ENCODE measurements around the gene PI4K2A.
"Not testable (repeated sequence)": the region's sequence is repeated elsewhere in the genome, so short reads cannot be mapped to it uniquely, and the experiment has no call there.

PI4K2A gene

GRCh38 chr10:97659589-97659988 is 19.1 kb downstream of the PI4K2A start:
- no peak for DNase-seq
- in situ Hi-C loops (cut with HindIII; ENCODE audit: low pct_ligation_motif_present, low pct_unique_long_range_greater_than_20kb, low sequenced_read_pairs): no loop called here

- DNase-seq: no peak
- in situ Hi-C loops (cut with HindIII; ENCODE audit: low pct_ligation_motif_present, low pct_unique_long_range_greater_than_20kb, low sequenced_read_pairs): no loop called here
These were observed 23.9 kb downstream of the PI4K2A start for GRCh38 chr10:97664282-97664850.

GRCh38 chr10:97666992-97667391 is 26.5 kb downstream of the PI4K2A start:
- in situ Hi-C loops (cut with HindIII; ENCODE audit: low pct_ligation_motif_present, low pct_unique_long_range_greater_than_20kb, low sequenced_read_pairs): no loop called here

GRCh38 chr10:97667463-97667862 is 27.0 kb downstream of the PI4K2A start:
- DNase-seq: no peak
- in situ Hi-C loops (cut with HindIII; ENCODE audit: low pct_ligation_motif_present, low pct_unique_long_range_greater_than_20kb, low sequenced_read_pairs): no loop called here

More at GRCh38 chr10:97666992-97667391, 26.5 kb downstream of the PI4K2A start:
- DNase-seq: no peak

- no peak for DNase-seq
- in situ Hi-C loops (cut with HindIII; ENCODE audit: low pct_ligation_motif_present, low pct_unique_long_range_greater_than_20kb, low sequenced_read_pairs): no loop called here
These were observed 29.1 kb downstream of the PI4K2A start for GRCh38 chr10:97669571-97669970.

- DNase-seq: peak; percentile 86
- in situ Hi-C loops (cut with HindIII; ENCODE audit: low pct_ligation_motif_present, low pct_unique_long_range_greater_than_20kb, low sequenced_read_pairs): no loop called here
These were observed 33.5 kb downstream of the PI4K2A start for GRCh38 chr10:97673736-97674525.

- no peak for DNase-seq
- in situ Hi-C loops (cut with HindIII; ENCODE audit: low pct_ligation_motif_present, low pct_unique_long_range_greater_than_20kb, low sequenced_read_pairs): no loop called here
These were observed 34.8 kb downstream of the PI4K2A start for GRCh38 chr10:97675222-97675621.

- in situ Hi-C loops (cut with HindIII; ENCODE audit: low pct_ligation_motif_present, low pct_unique_long_range_greater_than_20kb, low sequenced_read_pairs): no loop called here
- DNase-seq: peak; percentile 55
These were observed 36.5 kb downstream of the PI4K2A start for GRCh38 chr10:97676770-97677581.

GRCh38 chr10:97679594-97679993 is 39.1 kb downstream of the PI4K2A start:
- in situ Hi-C loops (cut with HindIII; ENCODE audit: low pct_ligation_motif_present, low pct_unique_long_range_greater_than_20kb, low sequenced_read_pairs): no loop called here
- DNase-seq: no peak

- DNase-seq: no peak
- in situ Hi-C loops (cut with HindIII; ENCODE audit: low pct_ligation_motif_present, low pct_unique_long_range_greater_than_20kb, low sequenced_read_pairs): no loop called here
These were observed 41.6 kb downstream of the PI4K2A start for GRCh38 chr10:97682042-97682441.

GRCh38 chr10:97683556-97684367 is 43.3 kb downstream of the PI4K2A start:
- DNase-seq: peak; percentile 42
- in situ Hi-C loops (cut with HindIII; ENCODE audit: low pct_ligation_motif_present, low pct_unique_long_range_greater_than_20kb, low sequenced_read_pairs): no loop called here

- in situ Hi-C loops (cut with HindIII; ENCODE audit: low pct_ligation_motif_present, low pct_unique_long_range_greater_than_20kb, low sequenced_read_pairs); DNase-seq: not testable (repeated sequence)
These were observed 43.9 kb downstream of the PI4K2A start for GRCh38 chr10:97684368-97684713.

- no peak for DNase-seq
- in situ Hi-C loops (cut with HindIII; ENCODE audit: low pct_ligation_motif_present, low pct_unique_long_range_greater_than_20kb, low sequenced_read_pairs): no loop called here
These were observed 44.5 kb downstream of the PI4K2A start for GRCh38 chr10:97684866-97685394.

GRCh38 chr10:97685395-97685958 is 45.0 kb downstream of the PI4K2A start:
- in situ Hi-C loops (cut with HindIII; ENCODE audit: low pct_ligation_motif_present, low pct_unique_long_range_greater_than_20kb, low sequenced_read_pairs): no loop called here

GRCh38 chr10:97686301-97686961 is 46.0 kb downstream of the PI4K2A start:
- in situ Hi-C loops (cut with HindIII; ENCODE audit: low pct_ligation_motif_present, low pct_unique_long_range_greater_than_20kb, low sequenced_read_pairs): no loop called here

More at GRCh38 chr10:97685395-97685958, 45.0 kb downstream of the PI4K2A start:
- DNase-seq: peak; percentile 44

GRCh38 chr10:97686962-97687784 is 46.7 kb downstream of the PI4K2A start, which contains the start of gene AVPI1:
AVPI1 (minus strand) TSS chr10:97687241; CDS start chr10:97679905, 7,336 bp downstream.
- in situ Hi-C loops (cut with HindIII; ENCODE audit: low pct_ligation_motif_present, low pct_unique_long_range_greater_than_20kb, low sequenced_read_pairs): no loop called here
- DNase-seq: peak; percentile 98

More at GRCh38 chr10:97686301-97686961, 46.0 kb downstream of the PI4K2A start:
- DNase-seq: peak; percentile 22

All from ACHN (cell line).